SHP77 (cell line): ENCODE results near the gene CLEC18B.
"Not testable (repeated sequence)": the region's sequence is repeated elsewhere in the genome, so short reads cannot be mapped to it uniquely, and the experiment has no call there.

ENCODE experiments used
- DNase-seq, 2 experiments: peaks; one replicate each; lab custom pipeline; 2025; lab: John Stamatoyannopoulos, UW

The CLEC18B gene

GRCh38 chr16:74443624-74444346, 22.5 kb upstream of the CLEC18B start:
- DNase-seq: not testable (repeated sequence)

GRCh38 chr16:74439685-74440084, 18.4 kb upstream of the CLEC18B start:
- DNase-seq: no peak

GRCh38 chr16:74438492-74438979, 17.3 kb upstream of the CLEC18B start:
- DNase-seq: no peak

- no peak for DNase-seq
Observed at GRCh38 chr16:74431516-74431915, 10.2 kb upstream of the CLEC18B start.

GRCh38 chr16:74430036-74430712, 8.9 kb upstream of the CLEC18B start:
- peak; percentile 22 to 47 for DNase-seq

GRCh38 chr16:74428493-74428892, 7.2 kb upstream of the CLEC18B start:
- DNase-seq: not testable (repeated sequence)

GRCh38 chr16:74425751-74426150, 4.5 kb upstream of the CLEC18B start:
- not testable (repeated sequence) for DNase-seq

DNA sequence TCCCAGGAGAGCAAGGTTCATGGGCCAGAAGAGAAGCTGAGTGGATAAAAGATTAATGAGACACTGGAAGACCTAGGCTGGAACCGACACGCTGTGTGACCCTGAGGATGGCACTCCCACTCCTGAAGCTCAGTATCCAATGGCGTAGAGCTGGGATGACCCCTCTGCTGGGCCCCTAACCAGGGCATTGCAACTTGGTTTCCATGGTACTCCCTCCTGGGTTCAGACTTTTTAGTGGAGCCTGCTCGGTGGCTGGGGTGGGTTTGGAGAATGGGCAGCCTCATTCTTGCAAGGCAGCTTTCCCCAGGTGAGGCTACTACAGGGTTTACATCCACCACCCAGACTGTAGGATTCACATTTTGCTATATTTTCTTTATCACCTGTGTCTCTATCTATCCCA, 2.4 kb upstream of the CLEC18B start:
- DNase-seq: not testable (repeated sequence)

DNA sequence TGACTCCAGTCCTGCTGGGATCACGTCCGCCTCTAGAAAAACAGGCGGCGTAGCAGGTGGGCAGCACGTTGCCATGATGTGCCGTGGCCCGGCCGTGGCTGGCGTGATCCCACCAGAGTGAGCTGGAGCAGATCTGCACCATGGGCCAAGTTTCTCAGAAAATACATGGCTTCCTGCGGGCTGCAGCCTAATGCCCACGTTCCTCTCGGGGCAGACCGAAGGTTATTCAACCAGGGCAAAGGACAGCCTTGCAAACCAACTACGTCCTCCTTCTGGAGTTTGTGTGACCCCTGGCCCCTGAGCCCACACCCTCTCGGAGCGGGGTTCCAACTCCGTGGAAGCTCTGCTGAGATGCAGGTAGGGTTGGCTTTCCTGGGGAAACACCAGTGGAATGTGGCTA, 808 bp upstream of the CLEC18B start:
- DNase-seq: not testable (repeated sequence)

- DNase-seq: not testable (repeated sequence)
Observed at GRCh38 chr16:74421482-74421785, 156 bp upstream of the CLEC18B start.

- not testable (repeated sequence) for DNase-seq
Observed at GRCh38 chr16:74419811-74420210, 1.5 kb downstream of the CLEC18B start.

DNA sequence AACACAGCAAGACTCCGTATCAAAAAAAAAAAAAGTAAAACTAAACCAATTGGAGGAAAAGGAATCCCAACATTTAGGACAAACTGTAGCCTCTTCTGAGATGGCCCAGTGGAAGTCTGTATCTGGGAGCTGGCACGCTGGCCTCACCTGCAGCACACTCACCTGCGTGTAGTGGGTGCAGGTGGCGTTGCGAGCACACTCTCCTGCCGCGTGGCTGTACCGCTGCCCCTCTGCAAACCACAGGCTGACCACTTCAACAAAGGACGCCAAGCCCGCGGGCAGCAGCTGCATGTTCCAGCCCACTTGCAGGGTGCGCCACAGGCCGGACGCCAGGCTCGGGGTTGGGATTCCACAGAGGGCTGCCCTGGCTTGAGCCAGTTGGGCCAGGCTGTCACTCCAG, 3.4 kb downstream of the CLEC18B start:
- DNase-seq: not testable (repeated sequence)

DNA sequence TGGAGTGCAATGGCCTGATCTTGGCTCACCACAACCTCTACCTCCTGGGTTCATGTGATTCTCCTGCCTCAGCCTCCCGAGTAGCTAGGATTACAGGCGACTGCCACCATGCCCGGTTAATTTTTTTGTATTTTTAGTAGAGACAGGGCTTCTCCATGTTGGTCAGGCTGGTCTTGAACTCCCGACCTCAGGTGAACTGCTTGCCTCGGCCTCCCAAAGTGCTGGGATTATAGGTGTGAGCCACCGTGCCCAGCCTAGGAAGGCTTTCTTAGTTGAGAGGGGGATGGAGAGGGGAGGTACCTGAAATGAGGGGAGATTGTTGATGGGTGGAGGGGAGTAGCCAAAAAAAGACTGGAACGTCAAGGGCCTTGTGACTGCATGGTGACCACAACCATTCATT, 7.4 kb downstream of the CLEC18B start:
- DNase-seq: not testable (repeated sequence)

DNA sequence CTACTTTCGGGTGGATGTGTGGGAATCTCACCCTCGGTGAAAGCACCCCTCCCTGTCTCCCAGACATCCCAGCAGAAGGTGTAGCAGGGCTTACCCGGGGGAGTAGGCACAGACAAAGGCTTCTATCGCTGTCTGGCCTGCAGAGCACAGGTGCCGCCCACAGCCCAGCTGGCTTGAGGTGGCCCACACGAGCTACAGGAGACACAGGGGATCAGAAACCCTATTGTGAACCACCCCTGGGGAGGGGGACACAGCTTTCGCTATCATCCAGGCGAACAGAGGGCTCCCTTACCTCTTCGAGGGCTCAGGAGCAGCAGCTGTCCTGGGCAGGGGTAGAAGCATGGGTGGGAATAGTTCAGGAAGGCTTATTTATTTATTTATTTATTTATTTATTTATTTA, 7.8 kb downstream of the CLEC18B start:
- not testable (repeated sequence) for DNase-seq

GRCh38 chr16:74412775-74413390, 8.4 kb downstream of the CLEC18B start:
- not testable (repeated sequence) for DNase-seq

- not testable (repeated sequence) for DNase-seq
Observed at GRCh38 chr16:74412138-74412774, 9.0 kb downstream of the CLEC18B start.

DNA sequence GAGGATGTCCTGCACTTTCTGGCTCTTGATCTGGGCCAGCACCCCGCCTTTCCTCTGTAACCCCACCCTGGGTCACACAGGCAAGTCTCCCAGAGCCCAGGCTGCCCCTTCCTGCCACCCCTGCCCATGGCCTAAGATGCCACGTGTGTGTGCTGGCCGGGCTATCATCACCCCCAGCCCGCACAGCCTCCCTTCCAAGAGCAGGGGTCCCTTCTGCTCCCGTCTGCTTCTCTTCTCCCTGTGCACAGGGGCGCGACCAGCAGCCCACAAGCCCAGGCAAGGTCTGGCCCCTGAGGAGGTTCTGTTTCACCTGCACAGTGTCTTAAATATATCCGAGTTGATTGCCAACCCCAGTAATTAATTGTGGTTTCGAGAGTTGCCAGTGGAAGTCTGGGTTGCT, 10.3 kb downstream of the CLEC18B start:
- not testable (repeated sequence) for DNase-seq

- DNase-seq: not testable (repeated sequence)
Observed at GRCh38 chr16:74410057-74410957, 11.0 kb downstream of the CLEC18B start.

GRCh38 chr16:74409185-74409981, 11.9 kb downstream of the CLEC18B start:
- not testable (repeated sequence) for DNase-seq

DNA sequence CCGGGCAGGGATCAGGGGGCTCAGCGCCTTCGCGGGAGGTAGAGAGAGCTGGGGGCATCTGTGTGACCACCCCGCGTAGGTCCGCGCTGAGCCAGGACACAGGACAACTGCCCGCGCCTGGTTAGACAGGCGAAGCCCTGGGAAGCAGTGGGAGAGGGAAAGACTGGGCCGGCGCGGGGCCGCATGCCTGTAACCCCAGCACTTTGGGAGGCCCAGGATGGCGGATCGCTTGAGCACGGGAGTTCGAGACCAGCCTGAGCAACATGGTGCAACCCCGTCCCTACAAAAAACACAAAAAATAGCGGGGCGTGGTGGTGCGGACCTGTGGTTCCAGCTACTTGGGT, 13.9 kb downstream of the CLEC18B start:
- DNase-seq: not testable (repeated sequence)
